ENCODE data around the gene HEMK1. TPM values are rescaled to one million over a fixed set of nuclear protein-coding genes. Genes with fewer than 3 reads are reported as not detected.

Gene HEMK1
- total and polyA plus RNA-seq, 2 of the 8 experiments (the other 6 are each of a cell fraction or from before 2014, with no cell fraction given), result 9.7 to 10.6 TPM

DNA sequence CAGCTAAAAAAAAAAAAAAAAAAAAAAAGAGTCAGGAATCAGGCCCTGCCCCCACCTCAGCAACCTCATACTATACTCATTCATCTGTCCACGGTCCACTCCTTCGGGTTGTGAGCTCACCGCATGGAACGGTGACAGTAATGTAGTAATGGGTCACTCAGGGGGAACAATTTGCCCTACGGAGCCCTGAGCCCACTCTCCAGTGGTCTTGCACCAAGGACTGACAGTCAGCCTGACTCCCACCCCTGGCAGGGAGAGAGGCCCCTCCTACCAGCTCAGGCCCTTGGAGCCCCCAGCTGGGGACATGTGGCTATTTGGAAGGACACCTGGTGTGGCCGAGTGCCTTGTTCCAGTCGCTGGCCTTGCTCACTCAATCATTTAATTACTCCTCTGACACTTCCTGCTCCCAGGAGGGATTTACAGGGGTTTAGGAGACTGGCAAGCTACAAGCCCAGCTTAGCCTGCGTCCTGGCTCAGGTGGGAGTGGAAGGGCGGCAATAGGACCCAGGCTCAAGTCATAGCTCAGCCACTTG is 46.0 kb upstream of the HEMK1 start (continued):
- TF ChIP-seq EP300 (IDR thresholded peaks at IDR 0.05; ENCODE audit: borderline replicate concordance in 1 of 2, low read depth in 2 of 2, low read length in 2 of 2) (no peak), ZNF274 (IDR thresholded peaks at IDR 0.05; ENCODE audit: borderline replicate concordance, extremely low read depth, low read length) (no peak), SIX5 (IDR thresholded peaks at IDR 0.05; ENCODE audit: low read depth, low read length) (no peak)
- TF ChIP-seq, protein P1, sequence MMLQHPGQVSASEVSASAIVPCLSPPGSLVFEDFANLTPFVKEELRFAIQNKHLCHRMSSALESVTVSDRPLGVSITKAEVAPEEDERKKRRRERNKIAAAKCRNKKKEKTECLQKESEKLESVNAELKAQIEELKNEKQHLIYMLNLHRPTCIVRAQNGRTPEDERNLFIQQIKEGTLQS (IDR thresholded peaks at IDR 0.05; ENCODE audit: insufficient read depth, low read depth, low read length), result no peak
